ENCODE measurements around the gene MCF2L2. TPM values are rescaled to one million over a fixed set of nuclear protein-coding genes. Genes with fewer than 3 reads are reported as not detected.

Gene MCF2L2
- total RNA-seq, 1 experiment from 2014 or later = 1.7 TPM

DNA sequence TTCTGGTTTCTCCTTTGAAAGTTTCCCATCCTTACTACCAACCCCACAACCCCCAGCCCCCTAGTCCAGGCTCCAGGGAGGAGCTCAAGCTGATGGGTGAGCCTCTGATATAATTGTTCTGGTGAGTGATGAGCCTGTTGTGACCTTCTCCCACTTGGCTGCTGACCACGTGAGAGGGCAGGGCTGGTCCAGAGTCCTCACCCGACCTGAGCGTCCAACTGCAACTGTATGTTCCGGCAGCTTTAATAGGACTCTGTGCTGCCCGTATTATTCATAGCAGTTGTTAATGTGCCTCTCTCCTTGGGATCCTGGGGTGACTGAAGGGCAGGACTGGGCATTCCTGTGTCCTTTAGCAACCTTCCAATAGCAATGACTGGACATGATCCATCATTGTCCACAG, 119.1 kb downstream of the MCF2L2 start:
- H3K4me1 ChIP-seq (replicated peaks; ENCODE audit: insufficient read depth) = peaks cover 56% of the 10 kb centered on the region
- no peaks in the 10 kb centered on the region for H3K36me3 ChIP-seq (ENCODE audit: low read depth)
- no peaks in the 10 kb centered on the region for H4K20me1 ChIP-seq (ENCODE audit: insufficient read depth)
- no peak overlapping the region for H2AFZ ChIP-seq
- ChIA-PET CTCF (interaction anchor here (0.6 kb wide), 2 partner anchors 75 to 131 kb away, joined by 3 to 4 read pairs; no protein-coding TSS in a partner anchor), POLR2A (ENCODE audit: unreplicated experiment) (no interaction called here)
- no peak overlapping the region for H3K4me3 ChIP-seq
- peak overlapping the region; percentile 94; the same call in 1 of the 2 replicates for H3K27ac ChIP-seq
- intact Hi-C loops (cut with micrococcal nuclease; ENCODE audit: unreplicated experiment) = no loop called here
- no peak for DNase-seq
- H3K4me2 ChIP-seq = no peak overlapping the region
- no peaks in the 10 kb centered on the region for H3K9me3 ChIP-seq (ENCODE audit: insufficient read depth, low read depth)
- H3F3A ChIP-seq (ENCODE audit: insufficient read depth, low read depth) = peaks cover 39% of the 10 kb centered on the region
- no peaks in the 10 kb centered on the region for H3K79me2 ChIP-seq (ENCODE audit: low read depth)
- H3K27me3 ChIP-seq (ENCODE audit: insufficient read depth, low read depth) = no peaks in the 10 kb centered on the region
- BruUV-seq (replicated peaks) = no TSS peak
- TF ChIP-seq, protein P1, sequence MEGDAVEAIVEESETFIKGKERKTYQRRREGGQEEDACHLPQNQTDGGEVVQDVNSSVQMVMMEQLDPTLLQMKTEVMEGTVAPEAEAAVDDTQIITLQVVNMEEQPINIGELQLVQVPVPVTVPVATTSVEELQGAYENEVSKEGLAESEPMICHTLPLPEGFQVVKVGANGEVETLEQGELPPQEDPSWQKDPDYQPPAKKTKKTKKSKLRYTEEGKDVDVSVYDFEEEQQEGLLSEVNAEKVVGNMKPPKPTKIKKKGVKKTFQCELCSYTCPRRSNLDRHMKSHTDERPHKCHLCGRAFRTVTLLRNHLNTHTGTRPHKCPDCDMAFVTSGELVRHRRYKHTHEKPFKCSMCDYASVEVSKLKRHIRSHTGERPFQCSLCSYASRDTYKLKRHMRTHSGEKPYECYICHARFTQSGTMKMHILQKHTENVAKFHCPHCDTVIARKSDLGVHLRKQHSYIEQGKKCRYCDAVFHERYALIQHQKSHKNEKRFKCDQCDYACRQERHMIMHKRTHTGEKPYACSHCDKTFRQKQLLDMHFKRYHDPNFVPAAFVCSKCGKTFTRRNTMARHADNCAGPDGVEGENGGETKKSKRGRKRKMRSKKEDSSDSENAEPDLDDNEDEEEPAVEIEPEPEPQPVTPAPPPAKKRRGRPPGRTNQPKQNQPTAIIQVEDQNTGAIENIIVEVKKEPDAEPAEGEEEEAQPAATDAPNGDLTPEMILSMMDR (conservative IDR thresholded peaks at IDR 0.05) = no peak
- no peak for TF ChIP-seq EZH2 (IDR thresholded peaks at IDR 0.05; ENCODE audit: low read depth)
- no peaks in the 10 kb centered on the region for H3K9me2 ChIP-seq (ENCODE audit: insufficient read depth)

DNA sequence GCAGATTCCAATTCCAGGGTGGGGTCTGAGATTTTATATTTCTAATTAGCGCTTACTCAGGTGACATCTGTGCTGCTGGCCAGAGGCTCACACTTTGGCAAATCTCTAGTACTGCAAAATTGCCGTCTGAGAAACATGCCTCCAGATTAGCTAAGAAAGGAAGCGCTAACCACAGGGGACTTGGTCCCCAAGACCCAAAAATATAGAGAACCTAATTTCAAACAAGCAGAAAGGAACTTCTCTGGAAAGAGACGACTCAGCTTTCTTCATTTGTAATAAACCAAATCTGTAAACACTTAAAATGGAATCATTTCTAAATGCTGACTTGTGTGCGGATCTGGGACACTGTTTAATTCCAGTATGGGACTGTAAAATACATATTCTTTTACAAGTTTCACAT, 119.7 kb downstream of the MCF2L2 start:
- Histone ChIP-seq H3F3A (ENCODE audit: insufficient read depth, low read depth) (peaks cover 39% of the 10 kb centered on the region), H4K20me1 (ENCODE audit: insufficient read depth) (no peaks in the 10 kb centered on the region), H3K4me2 (peak overlapping the region; percentile 3), H3K27ac (peak overlapping the region; percentile 94), H3K4me3 (no peak overlapping the region), H2AFZ (no peak overlapping the region), H3K9me3 (ENCODE audit: insufficient read depth, low read depth) (no peaks in the 10 kb centered on the region), H3K79me2 (ENCODE audit: low read depth) (no peaks in the 10 kb centered on the region), H3K36me3 (ENCODE audit: low read depth) (no peaks in the 10 kb centered on the region), H3K4me1 (replicated peaks; ENCODE audit: insufficient read depth) (peaks cover 60% of the 10 kb centered on the region), H3K9me2 (ENCODE audit: insufficient read depth) (no peaks in the 10 kb centered on the region), H3K27me3 (ENCODE audit: insufficient read depth, low read depth) (no peaks in the 10 kb centered on the region)
- no TSS peak for BruUV-seq (replicated peaks)
- DNase-seq = no peak
- no peak for TF ChIP-seq EZH2 (IDR thresholded peaks at IDR 0.05; ENCODE audit: low read depth)
- TF ChIP-seq, protein P1 (conservative IDR thresholded peaks at IDR 0.05) = no peak
- intact Hi-C loops (cut with micrococcal nuclease; ENCODE audit: unreplicated experiment) = no loop called here
- POLR2A ChIA-PET (ENCODE audit: unreplicated experiment) = interaction anchor here (0.6 to 1.1 kb wide), 2 partner anchors 22 to 296 kb away, joined by 3 to 14 read pairs; no protein-coding TSS in a partner anchor
- CTCF ChIA-PET = no interaction called here

GRCh38 chr3:183307749-183308148, 120.7 kb downstream of the MCF2L2 start:
- no peak for TF ChIP-seq EZH2 (IDR thresholded peaks at IDR 0.05; ENCODE audit: low read depth)
- POLR2A ChIA-PET (ENCODE audit: unreplicated experiment) = interaction anchor here (0.6 to 1.3 kb wide), 5 partner anchors 12 to 570 kb away, joined by 3 to 16 read pairs (median 4); no protein-coding TSS in a partner anchor
- H3K79me2 ChIP-seq (ENCODE audit: low read depth) = no peaks in the 10 kb centered on the region
- H3K9me2 ChIP-seq (ENCODE audit: insufficient read depth) = no peaks in the 10 kb centered on the region
- H3F3A ChIP-seq (ENCODE audit: insufficient read depth, low read depth) = peaks cover 39% of the 10 kb centered on the region
- no peaks in the 10 kb centered on the region for H3K36me3 ChIP-seq (ENCODE audit: low read depth)
- no peaks in the 10 kb centered on the region for H3K27me3 ChIP-seq (ENCODE audit: insufficient read depth, low read depth)
- CTCF ChIA-PET = interaction anchor here (1.0 to 1.3 kb wide), 2 partner anchors 42 to 123 kb away, joined by 3 read pairs; no protein-coding TSS in a partner anchor
- no peak overlapping the region for H2AFZ ChIP-seq
- no peak for DNase-seq
- H3K27ac ChIP-seq = peak overlapping the region; percentile 94
- no peaks in the 10 kb centered on the region for H4K20me1 ChIP-seq (ENCODE audit: insufficient read depth)
- H3K4me3 ChIP-seq = peak overlapping the region; percentile 43; the same call in 1 of the 2 replicates
- no peaks in the 10 kb centered on the region for H3K9me3 ChIP-seq (ENCODE audit: insufficient read depth, low read depth)
- intact Hi-C loops (cut with micrococcal nuclease; ENCODE audit: unreplicated experiment) = loop anchor here (1.0 kb wide), 8 partner anchors 8 to 123 kb away; partner anchors contain the start of gene B3GNT5
- peak overlapping the region; percentile 74 for H3K4me2 ChIP-seq
- no TSS peak for BruUV-seq (replicated peaks)
- peaks cover 69% of the 10 kb centered on the region for H3K4me1 ChIP-seq (replicated peaks; ENCODE audit: insufficient read depth)
